SK-N-SH treated with all-trans-retinoic acid at 6 μM for 48 hours (cell line): ENCODE data around the gene TEKT2.

Source experiments
- ATAC-seq: fragments of 200-7000 bp; cut with Tn5 transposase; 3 replicates; pipeline ENCODE4 v1.9.1; 2020; ENCODE audit warnings: mild to moderate bottlenecking, moderate library complexity
- ARNTL ChIP-seq: fragments of 450-650 bp; formaldehyde crosslinking; IDR thresholded peaks from 2 replicates; pipeline ENCODE4 v1.5.0; 2020; ENCODE audit warnings: low read depth, mild to moderate bottlenecking, moderate library complexity, borderline replicate concordance
- BACH2 ChIP-seq: fragments of 250-450 bp; sonication (Bioruptor Pico); IDR thresholded peaks from 2 replicates; pipeline ENCODE4 v1.9.0; 2021; ENCODE audit warnings: mild to moderate bottlenecking, borderline replicate concordance
- CSDC2 ChIP-seq: fragments of 250-450 bp; sonication (Bioruptor Pico); IDR thresholded peaks from 2 replicates; pipeline ENCODE4 v1.5.0; 2020; ENCODE audit warnings: mild to moderate bottlenecking, moderate library complexity
- ESRRG ChIP-seq: fragments of 250-450 bp; sonication (Bioruptor Pico); IDR thresholded peaks from 2 replicates; pipeline ENCODE4 v1.6.1; 2021; ENCODE audit warnings: mild to moderate bottlenecking
- GLIS3 ChIP-seq: fragments of 250-450 bp; sonication (Bioruptor Pico); IDR thresholded peaks from 2 replicates; pipeline ENCODE4 v1.5.0; 2020; ENCODE audit warnings: mild to moderate bottlenecking, moderate library complexity
- ISL1 ChIP-seq: fragments of 250-450 bp; sonication (Bioruptor Pico); IDR thresholded peaks from 2 replicates; pipeline ENCODE4 v2.1.2; 2022; ENCODE audit warnings: mild to moderate bottlenecking, moderate library complexity
- OSR1 ChIP-seq: fragments of 250-450 bp; sonication (Bioruptor Pico); IDR thresholded peaks from 2 replicates; pipeline ENCODE4 v1.8.0; 2022; ENCODE audit warnings: moderate library complexity, mild to moderate bottlenecking, inconsistent platforms
- RARB ChIP-seq: fragments of 250-450 bp; sonication (Bioruptor Pico); IDR thresholded peaks from 2 replicates; pipeline ENCODE4 v1.8.0; 2021; ENCODE audit warnings: mild to moderate bottlenecking, moderate library complexity
- SNAI2 ChIP-seq: fragments of 250-450 bp; sonication (Bioruptor Pico); IDR thresholded peaks from 2 replicates; pipeline ENCODE4 v1.5.0; 2020; ENCODE audit warnings: mild to moderate bottlenecking, moderate library complexity
- TOX ChIP-seq: fragments of 250-450 bp; sonication (Bioruptor Pico); IDR thresholded peaks from 2 replicates; pipeline ENCODE4 v1.8.0; 2021; ENCODE audit warnings: mild to moderate bottlenecking, moderate library complexity, borderline replicate concordance
- ZFP30 ChIP-seq: fragments of 450-650 bp; formaldehyde crosslinking; IDR thresholded peaks from 2 replicates; pipeline ENCODE4 v1.5.0; 2022; ENCODE audit warnings: mild to moderate bottlenecking, moderate library complexity
- ZNF565 ChIP-seq: fragments of 450-650 bp; formaldehyde crosslinking; conservative IDR thresholded peaks from 2 replicates; pipeline ENCODE4 v1.5.0; 2020; ENCODE audit warnings: low read depth, mild to moderate bottlenecking, moderate library complexity
- ZNF70 ChIP-seq: fragments of 450-650 bp; formaldehyde crosslinking; IDR thresholded peaks from 2 replicates; pipeline ENCODE4 v1.5.0; 2020; ENCODE audit warnings: mild to moderate bottlenecking, moderate library complexity
- ZNF8 ChIP-seq: fragments of 450-650 bp; formaldehyde crosslinking; IDR thresholded peaks from 2 replicates; pipeline ENCODE4 v1.5.0; 2020; ENCODE audit warnings: mild to moderate bottlenecking, moderate library complexity
- TF ChIP-seq, protein P1 (sequence below): fragments of 250-450 bp; sonication (Bioruptor Pico); IDR thresholded peaks from 2 replicates; pipeline ENCODE4 v1.5.0; 2020; ENCODE audit warnings: mild to moderate bottlenecking, moderate library complexity
- TF ChIP-seq, protein P2 (sequence below): fragments of 250-450 bp; sonication (Bioruptor Pico); IDR thresholded peaks from 2 replicates; pipeline ENCODE4 v1.8.0; 2020; ENCODE audit warnings: mild to moderate bottlenecking, moderate library complexity, borderline replicate concordance
- TF ChIP-seq, protein P3 (sequence below): fragments of 250-450 bp; sonication (Bioruptor Pico); IDR thresholded peaks from 2 replicates; pipeline ENCODE4 v1.5.1; 2021; ENCODE audit warnings: mild to moderate bottlenecking, moderate library complexity
- TF ChIP-seq, protein P4 (sequence below): fragments of 250-450 bp; sonication (Bioruptor Pico); IDR thresholded peaks from 2 replicates; pipeline ENCODE4 v1.5.1; 2020; ENCODE audit warnings: low read depth, mild to moderate bottlenecking, moderate library complexity

TEKT2 gene

DNA sequence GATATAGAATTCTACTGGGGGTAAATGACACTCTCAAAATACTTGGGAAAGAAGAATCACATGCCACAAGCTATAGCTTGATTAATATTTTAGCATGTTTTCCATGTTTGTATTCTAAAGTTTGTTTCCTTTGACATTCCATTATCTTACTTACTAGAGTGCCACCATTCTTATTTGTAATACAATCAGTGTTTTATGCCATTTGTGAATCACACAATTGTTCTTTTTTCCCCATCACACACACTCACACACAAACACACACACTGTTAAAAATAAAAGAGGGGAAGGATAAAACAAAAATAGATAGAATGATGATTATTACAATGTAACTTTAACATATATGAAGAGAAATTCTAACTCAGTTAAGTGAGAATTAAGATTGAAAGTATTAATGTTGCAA lies 16.0 kb upstream of the TEKT2 start:
- TF ChIP-seq, protein P1, sequence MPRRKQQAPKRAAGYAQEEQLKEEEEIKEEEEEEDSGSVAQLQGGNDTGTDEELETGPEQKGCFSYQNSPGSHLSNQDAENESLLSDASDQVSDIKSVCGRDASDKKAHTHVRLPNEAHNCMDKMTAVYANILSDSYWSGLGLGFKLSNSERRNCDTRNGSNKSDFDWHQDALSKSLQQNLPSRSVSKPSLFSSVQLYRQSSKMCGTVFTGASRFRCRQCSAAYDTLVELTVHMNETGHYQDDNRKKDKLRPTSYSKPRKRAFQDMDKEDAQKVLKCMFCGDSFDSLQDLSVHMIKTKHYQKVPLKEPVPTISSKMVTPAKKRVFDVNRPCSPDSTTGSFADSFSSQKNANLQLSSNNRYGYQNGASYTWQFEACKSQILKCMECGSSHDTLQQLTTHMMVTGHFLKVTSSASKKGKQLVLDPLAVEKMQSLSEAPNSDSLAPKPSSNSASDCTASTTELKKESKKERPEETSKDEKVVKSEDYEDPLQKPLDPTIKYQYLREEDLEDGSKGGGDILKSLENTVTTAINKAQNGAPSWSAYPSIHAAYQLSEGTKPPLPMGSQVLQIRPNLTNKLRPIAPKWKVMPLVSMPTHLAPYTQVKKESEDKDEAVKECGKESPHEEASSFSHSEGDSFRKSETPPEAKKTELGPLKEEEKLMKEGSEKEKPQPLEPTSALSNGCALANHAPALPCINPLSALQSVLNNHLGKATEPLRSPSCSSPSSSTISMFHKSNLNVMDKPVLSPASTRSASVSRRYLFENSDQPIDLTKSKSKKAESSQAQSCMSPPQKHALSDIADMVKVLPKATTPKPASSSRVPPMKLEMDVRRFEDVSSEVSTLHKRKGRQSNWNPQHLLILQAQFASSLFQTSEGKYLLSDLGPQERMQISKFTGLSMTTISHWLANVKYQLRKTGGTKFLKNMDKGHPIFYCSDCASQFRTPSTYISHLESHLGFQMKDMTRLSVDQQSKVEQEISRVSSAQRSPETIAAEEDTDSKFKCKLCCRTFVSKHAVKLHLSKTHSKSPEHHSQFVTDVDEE (CRISPR knock-in tag) = no peak
- TF ChIP-seq CSDC2 (CRISPR knock-in tag) = no peak
- TF ChIP-seq, protein P2, sequence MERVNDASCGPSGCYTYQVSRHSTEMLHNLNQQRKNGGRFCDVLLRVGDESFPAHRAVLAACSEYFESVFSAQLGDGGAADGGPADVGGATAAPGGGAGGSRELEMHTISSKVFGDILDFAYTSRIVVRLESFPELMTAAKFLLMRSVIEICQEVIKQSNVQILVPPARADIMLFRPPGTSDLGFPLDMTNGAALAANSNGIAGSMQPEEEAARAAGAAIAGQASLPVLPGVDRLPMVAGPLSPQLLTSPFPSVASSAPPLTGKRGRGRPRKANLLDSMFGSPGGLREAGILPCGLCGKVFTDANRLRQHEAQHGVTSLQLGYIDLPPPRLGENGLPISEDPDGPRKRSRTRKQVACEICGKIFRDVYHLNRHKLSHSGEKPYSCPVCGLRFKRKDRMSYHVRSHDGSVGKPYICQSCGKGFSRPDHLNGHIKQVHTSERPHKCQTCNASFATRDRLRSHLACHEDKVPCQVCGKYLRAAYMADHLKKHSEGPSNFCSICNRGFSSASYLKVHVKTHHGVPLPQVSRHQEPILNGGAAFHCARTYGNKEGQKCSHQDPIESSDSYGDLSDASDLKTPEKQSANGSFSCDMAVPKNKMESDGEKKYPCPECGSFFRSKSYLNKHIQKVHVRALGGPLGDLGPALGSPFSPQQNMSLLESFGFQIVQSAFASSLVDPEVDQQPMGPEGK (CRISPR knock-in tag) = no peak
- TF ChIP-seq, protein P3, sequence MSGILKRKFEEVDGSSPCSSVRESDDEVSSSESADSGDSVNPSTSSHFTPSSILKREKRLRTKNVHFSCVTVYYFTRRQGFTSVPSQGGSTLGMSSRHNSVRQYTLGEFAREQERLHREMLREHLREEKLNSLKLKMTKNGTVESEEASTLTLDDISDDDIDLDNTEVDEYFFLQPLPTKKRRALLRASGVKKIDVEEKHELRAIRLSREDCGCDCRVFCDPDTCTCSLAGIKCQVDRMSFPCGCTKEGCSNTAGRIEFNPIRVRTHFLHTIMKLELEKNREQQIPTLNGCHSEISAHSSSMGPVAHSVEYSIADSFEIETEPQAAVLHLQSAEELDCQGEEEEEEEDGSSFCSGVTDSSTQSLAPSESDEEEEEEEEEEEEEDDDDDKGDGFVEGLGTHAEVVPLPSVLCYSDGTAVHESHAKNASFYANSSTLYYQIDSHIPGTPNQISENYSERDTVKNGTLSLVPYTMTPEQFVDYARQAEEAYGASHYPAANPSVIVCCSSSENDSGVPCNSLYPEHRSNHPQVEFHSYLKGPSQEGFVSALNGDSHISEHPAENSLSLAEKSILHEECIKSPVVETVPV (CRISPR knock-in tag) = no peak
- no peak for TF ChIP-seq ZFP30
- no peak for TF ChIP-seq GLIS3 (CRISPR knock-in tag)
- no peak for TF ChIP-seq ARNTL
- no peak for TF ChIP-seq ZNF70 (CRISPR knock-in tag)

DNA sequence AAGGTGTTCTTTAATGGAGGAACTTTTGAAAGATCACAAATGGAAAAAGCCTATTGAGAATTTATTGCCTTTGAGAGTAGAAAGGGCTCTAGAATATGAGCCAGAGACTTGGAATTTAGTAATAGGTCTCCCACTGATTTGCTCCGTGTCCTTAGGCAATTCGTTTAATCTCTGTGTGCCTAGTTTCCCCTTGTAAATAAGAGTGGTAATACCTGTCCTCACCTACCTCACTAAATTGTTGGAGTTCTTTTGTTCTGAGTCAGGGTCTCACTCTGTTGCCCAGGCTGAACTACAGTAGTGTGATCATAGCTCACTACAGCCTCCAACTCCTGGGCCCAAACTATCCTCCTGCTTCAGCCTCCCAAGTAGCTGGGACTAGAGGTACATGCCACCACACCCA lies 15.0 kb upstream of the TEKT2 start:
- TF ChIP-seq ZNF565 (CRISPR knock-in tag) (no peak), ESRRG (no peak), OSR1 (CRISPR knock-in tag) (no peak), ZFP30 (no peak), CSDC2 (CRISPR knock-in tag) (no peak), BACH2 (CRISPR knock-in tag) (no peak), RARB (CRISPR knock-in tag) (no peak), ISL1 (CRISPR knock-in tag) (no peak), ZNF8 (CRISPR knock-in tag) (no peak), TOX (CRISPR knock-in tag) (no peak), SNAI2 (CRISPR knock-in tag) (no peak), ARNTL (no peak)
- TF ChIP-seq, protein P1 (CRISPR knock-in tag) = no peak
- TF ChIP-seq, protein P2 (CRISPR knock-in tag) = no peak
- TF ChIP-seq, protein P4, sequence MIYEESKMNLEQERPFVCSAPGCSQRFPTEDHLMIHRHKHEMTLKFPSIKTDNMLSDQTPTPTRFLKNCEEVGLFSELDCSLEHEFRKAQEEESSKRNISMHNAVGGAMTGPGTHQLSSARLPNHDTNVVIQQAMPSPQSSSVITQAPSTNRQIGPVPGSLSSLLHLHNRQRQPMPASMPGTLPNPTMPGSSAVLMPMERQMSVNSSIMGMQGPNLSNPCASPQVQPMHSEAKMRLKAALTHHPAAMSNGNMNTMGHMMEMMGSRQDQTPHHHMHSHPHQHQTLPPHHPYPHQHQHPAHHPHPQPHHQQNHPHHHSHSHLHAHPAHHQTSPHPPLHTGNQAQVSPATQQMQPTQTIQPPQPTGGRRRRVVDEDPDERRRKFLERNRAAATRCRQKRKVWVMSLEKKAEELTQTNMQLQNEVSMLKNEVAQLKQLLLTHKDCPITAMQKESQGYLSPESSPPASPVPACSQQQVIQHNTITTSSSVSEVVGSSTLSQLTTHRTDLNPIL (CRISPR knock-in tag) = no peak
- TF ChIP-seq, protein P3 (CRISPR knock-in tag) = no peak
- ATAC-seq = no peak

More for the DNA sequence above, 16.0 kb upstream of the TEKT2 start:
- no peak for ATAC-seq
